HFFc6 (cell line): Measurements from ENCODE around the gene TDRD15. TPM values are rescaled to one million over a fixed set of nuclear protein-coding genes. Genes with fewer than 3 reads are reported as not detected.
"Not testable (repeated sequence)": the region's sequence is repeated elsewhere in the genome, so short reads cannot be mapped to it uniquely, and the experiment has no call there.

Experiments
- DNase-seq: peaks from one replicate; pipeline ENCODE4 v3.0.0-alpha.2; 2018
- H3K27ac Mint-ChIP-seq: 2 replicates; pipeline ENCODE4 v1.8.0; 2020; ENCODE audit warnings: mild to moderate bottlenecking, mixed read lengths
- H3K27me3 Mint-ChIP-seq: 2 replicates; pipeline ENCODE4 v1.8.0; 2021; ENCODE audit warnings: mild to moderate bottlenecking, moderate library complexity, mixed read lengths; ENCODE audit not compliant: insufficient read depth
- H3K36me3 Mint-ChIP-seq: 2 replicates; pipeline ENCODE4 v1.8.0; 2021; ENCODE audit warnings: low read depth, mixed read lengths
- H3K4me1 Mint-ChIP-seq: 2 replicates; pipeline ENCODE4 v1.8.0; 2020; ENCODE audit warnings: low read depth, mixed read lengths
- H3K4me3 Mint-ChIP-seq: 2 replicates; pipeline ENCODE4 v1.8.0; 2020; ENCODE audit warnings: mild to moderate bottlenecking, moderate library complexity, mixed read lengths
- H3K9me3 Mint-ChIP-seq: 2 replicates; pipeline ENCODE4 v1.8.0; 2020; ENCODE audit warnings: mild to moderate bottlenecking, mixed read lengths
- total RNA-seq, 6 experiments: library from RNA; stranded (reverse); fragmentation: NEBNext Ultra II Directional; extraction: Animal tissue kit (Norgen Biotek cat#: 25700); gene quantifications; 2 replicates in 1 of 6; 3 replicates in 5 of 6; pipeline ENCODE4 v1.2.3, GENCODE V29; 2021
- TF ChIP-seq, protein P1 (sequence below): fragments of 200-600 bp; sonication (generic); IDR thresholded peaks from 2 replicates; pipeline ENCODE4 v1.5.0; 2021; ENCODE audit warnings: antibody characterized with exemption, mild to moderate bottlenecking

The TDRD15 gene
- total RNA-seq, 6 experiments from 2014 or later: not detected

DNA sequence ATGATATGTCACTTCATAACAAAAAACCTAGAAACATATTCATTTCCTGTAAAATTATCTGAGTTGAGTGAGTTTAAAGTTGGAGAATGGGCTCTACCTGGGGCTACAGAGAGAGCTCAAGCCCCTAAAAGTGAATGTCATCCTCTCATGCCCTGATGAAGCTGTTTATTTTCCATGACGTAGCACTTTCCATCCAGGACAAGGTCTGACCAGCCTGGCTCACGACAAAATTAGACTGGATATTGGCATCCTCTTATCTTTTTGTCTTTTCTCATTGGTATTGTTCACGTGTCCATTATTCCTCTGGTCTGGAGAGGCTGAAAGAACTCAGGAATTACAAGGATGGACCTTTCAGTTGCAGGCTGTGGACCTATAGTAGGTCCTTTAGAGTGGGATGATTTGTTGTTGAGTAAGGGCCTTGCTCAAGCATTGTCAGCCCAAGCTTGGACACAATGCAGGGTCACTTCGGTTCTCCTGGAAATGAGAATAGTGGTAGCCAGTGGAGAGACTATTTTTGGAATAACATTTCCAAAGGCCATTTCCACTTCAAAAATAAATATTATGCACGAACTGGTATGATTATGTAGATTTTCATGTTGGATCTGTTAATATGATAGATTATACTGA, 24.4 kb upstream of the TDRD15 start:
- H3K27ac Mint-ChIP-seq: no peak overlapping the region
- 0 out of 2 replicates have a peak, but pooled peaks cover 4% of the 10 kb centered on the region for H3K36me3 Mint-ChIP-seq
- H3K4me1 Mint-ChIP-seq: no peaks in the 10 kb centered on the region
- peaks cover 48% of the 10 kb centered on the region for H3K9me3 Mint-ChIP-seq
- TF ChIP-seq, protein P1, sequence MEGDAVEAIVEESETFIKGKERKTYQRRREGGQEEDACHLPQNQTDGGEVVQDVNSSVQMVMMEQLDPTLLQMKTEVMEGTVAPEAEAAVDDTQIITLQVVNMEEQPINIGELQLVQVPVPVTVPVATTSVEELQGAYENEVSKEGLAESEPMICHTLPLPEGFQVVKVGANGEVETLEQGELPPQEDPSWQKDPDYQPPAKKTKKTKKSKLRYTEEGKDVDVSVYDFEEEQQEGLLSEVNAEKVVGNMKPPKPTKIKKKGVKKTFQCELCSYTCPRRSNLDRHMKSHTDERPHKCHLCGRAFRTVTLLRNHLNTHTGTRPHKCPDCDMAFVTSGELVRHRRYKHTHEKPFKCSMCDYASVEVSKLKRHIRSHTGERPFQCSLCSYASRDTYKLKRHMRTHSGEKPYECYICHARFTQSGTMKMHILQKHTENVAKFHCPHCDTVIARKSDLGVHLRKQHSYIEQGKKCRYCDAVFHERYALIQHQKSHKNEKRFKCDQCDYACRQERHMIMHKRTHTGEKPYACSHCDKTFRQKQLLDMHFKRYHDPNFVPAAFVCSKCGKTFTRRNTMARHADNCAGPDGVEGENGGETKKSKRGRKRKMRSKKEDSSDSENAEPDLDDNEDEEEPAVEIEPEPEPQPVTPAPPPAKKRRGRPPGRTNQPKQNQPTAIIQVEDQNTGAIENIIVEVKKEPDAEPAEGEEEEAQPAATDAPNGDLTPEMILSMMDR: no peak
- DNase-seq: no peak
- H3K4me3 Mint-ChIP-seq: no peak overlapping the region
- no peaks in the 10 kb centered on the region; the same call in 1 of the 2 replicates for H3K27me3 Mint-ChIP-seq

GRCh38 chr2:21101514-21102155, 22.1 kb upstream of the TDRD15 start:
- DNase-seq, H3K4me3 Mint-ChIP-seq, H3K27ac Mint-ChIP-seq, H3K27me3 Mint-ChIP-seq, H3K4me1 Mint-ChIP-seq, H3K36me3 Mint-ChIP-seq: not testable (repeated sequence)
- peaks cover 45% of the 10 kb centered on the region for H3K9me3 Mint-ChIP-seq

GRCh38 chr2:21102356-21102755, 21.4 kb upstream of the TDRD15 start:
- no peak overlapping the region for H3K4me3 Mint-ChIP-seq
- no peak for DNase-seq
- peaks cover 43% of the 10 kb centered on the region for H3K9me3 Mint-ChIP-seq
- no peaks in the 10 kb centered on the region for H3K36me3 Mint-ChIP-seq
- H3K27me3 Mint-ChIP-seq: no peaks in the 10 kb centered on the region; the same call in 1 of the 2 replicates
- TF ChIP-seq, protein P1: no peak
- no peaks in the 10 kb centered on the region for H3K4me1 Mint-ChIP-seq
- H3K27ac Mint-ChIP-seq: no peak overlapping the region

- Mint-ChIP-seq H3K27ac (no peak overlapping the region), H3K9me3 (peaks cover 39% of the 10 kb centered on the region)
- TF ChIP-seq, protein P1: no peak
Measured at GRCh38 chr2:21103274-21103891, 20.4 kb upstream of the TDRD15 start.

GRCh38 chr2:21104030-21104660, 19.6 kb upstream of the TDRD15 start:
- DNase-seq: no peak
- Mint-ChIP-seq H3K27ac (no peak overlapping the region), H3K4me3 (no peak overlapping the region), H3K27me3 (no peaks in the 10 kb centered on the region; the same call in 1 of the 2 replicates), H3K36me3 (no peaks in the 10 kb centered on the region), H3K4me1 (no peaks in the 10 kb centered on the region), H3K9me3 (peaks cover 39% of the 10 kb centered on the region)
- TF ChIP-seq, protein P1: no peak

More at GRCh38 chr2:21103274-21103891, 20.4 kb upstream of the TDRD15 start:
- H3K4me1 Mint-ChIP-seq: no peaks in the 10 kb centered on the region
- no peaks in the 10 kb centered on the region; the same call in 1 of the 2 replicates for H3K27me3 Mint-ChIP-seq
- no peak overlapping the region for H3K4me3 Mint-ChIP-seq
- H3K36me3 Mint-ChIP-seq: no peaks in the 10 kb centered on the region
- no peak for DNase-seq
